Hepatocyte (in vitro differentiated cells): ENCODE data around the gene RAB3A. TPM values are rescaled to one million over a fixed set of nuclear protein-coding genes. Genes with fewer than 3 reads are reported as not detected.

Experiments used
- DNase-seq: peaks from one replicate; pipeline ENCODE4 v3.0.0-alpha.2; 2016; ENCODE audit warnings: low spot score
- H2AFZ ChIP-seq: fragments of 200-600 bp; sonication (generic); 2 replicates; pipeline ENCODE4 v1.6.0; 2016; ENCODE audit warnings: antibody characterized with exemption, mild to moderate bottlenecking
- H3K27ac ChIP-seq: fragments of 200-600 bp; sonication (generic); 2 replicates; pipeline ENCODE4 v1.5.1; 2016; ENCODE audit warnings: mild to moderate bottlenecking
- H3K27me3 ChIP-seq: fragments of 200-600 bp; sonication (generic); 2 replicates; pipeline ENCODE4 v1.6.1; 2016
- H3K36me3 ChIP-seq: fragments of 200-600 bp; sonication (generic); replicated peaks from 2 replicates; pipeline ENCODE4 v1.5.1; 2016; ENCODE audit warnings: low read depth; ENCODE audit not compliant: insufficient read depth
- H3K4me1 ChIP-seq: fragments of 200-600 bp; sonication (generic); 2 replicates; pipeline ENCODE4 v1.5.1; 2016; ENCODE audit warnings: mild to moderate bottlenecking, moderate library complexity; ENCODE audit not compliant: insufficient read depth
- H3K4me2 ChIP-seq: fragments of 200-600 bp; sonication (generic); 2 replicates; pipeline ENCODE4 v1.6.0; 2016
- H3K4me3 ChIP-seq: fragments of 200-600 bp; sonication (generic); 2 replicates; pipeline ENCODE4 v1.5.1; 2016; ENCODE audit warnings: mild to moderate bottlenecking
- H3K79me2 ChIP-seq: fragments of 200-600 bp; sonication (generic); 2 replicates; pipeline ENCODE4 v1.6.0; 2017; ENCODE audit warnings: mild to moderate bottlenecking
- H3K9me2 ChIP-seq: fragments of 200-600 bp; sonication (generic); replicated peaks from 2 replicates; pipeline ENCODE4 v1.6.0; 2017; ENCODE audit warnings: mild to moderate bottlenecking; ENCODE audit not compliant: insufficient read depth
- H3K9me3 ChIP-seq: fragments of 200-600 bp; sonication (generic); 2 replicates; pipeline ENCODE4 v1.5.1; 2016; ENCODE audit warnings: low read depth, mild to moderate bottlenecking
- H4K20me1 ChIP-seq: fragments of 200-600 bp; sonication (generic); 2 replicates; pipeline ENCODE4 v1.6.0; 2016; ENCODE audit warnings: mild to moderate bottlenecking; ENCODE audit not compliant: insufficient read depth, poor library complexity, severe bottlenecking
- EZH2 ChIP-seq: fragments of 200-600 bp; sonication (generic); IDR thresholded peaks from 2 replicates; pipeline ENCODE4 v1.6.1; 2016; ENCODE audit warnings: antibody characterized with exemption, mild to moderate bottlenecking, borderline replicate concordance
- EZH2phosphoT487 ChIP-seq: fragments of 200-600 bp; sonication (generic); IDR thresholded peaks from one replicate; pipeline ENCODE4 v1.6.1; 2018; ENCODE audit warnings: antibody characterized with exemption, mild to moderate bottlenecking, low read depth, moderate library complexity; ENCODE audit not compliant: unreplicated experiment, severe bottlenecking
- WGBS: methylation state at CpG from one replicate; pipeline ENCODE4 v1.1.6; 2016; ENCODE audit warnings: low lambda C conversion rate; ENCODE audit errors: missing lambda C conversion rate; 5-methylcytosine and 5-hydroxymethylcytosine counted together
- polyA plus RNA-seq: library from polyadenylated mRNA; unstranded; fragments of >200 nt; fragmentation: Nextera tagmentation; extraction: Ambion mirVana; gene quantifications from 2 replicates; pipeline ENCODE4 v1.2.1, GENCODE V29; 2016
- total RNA-seq: library from RNA; depleted of rRNA; stranded (reverse); fragments of >200 nt; gene quantifications from 2 replicates; pipeline ENCODE4 v1.2.3, GENCODE V29; 2014
- TF ChIP-seq, protein P1 (sequence below): fragments of 200-600 bp; sonication (generic); IDR thresholded peaks from 2 replicates; pipeline ENCODE4 v1.5.1; 2016; ENCODE audit warnings: antibody characterized with exemption, mild to moderate bottlenecking; ENCODE audit not compliant: poor library complexity

RAB3A gene, protein sequence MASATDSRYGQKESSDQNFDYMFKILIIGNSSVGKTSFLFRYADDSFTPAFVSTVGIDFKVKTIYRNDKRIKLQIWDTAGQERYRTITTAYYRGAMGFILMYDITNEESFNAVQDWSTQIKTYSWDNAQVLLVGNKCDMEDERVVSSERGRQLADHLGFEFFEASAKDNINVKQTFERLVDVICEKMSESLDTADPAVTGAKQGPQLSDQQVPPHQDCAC
- total RNA-seq (0.60 and 2.2 TPM in 2 replicates), polyA plus RNA-seq (2.6 and 3.0 TPM in 2 replicates)

DNA sequence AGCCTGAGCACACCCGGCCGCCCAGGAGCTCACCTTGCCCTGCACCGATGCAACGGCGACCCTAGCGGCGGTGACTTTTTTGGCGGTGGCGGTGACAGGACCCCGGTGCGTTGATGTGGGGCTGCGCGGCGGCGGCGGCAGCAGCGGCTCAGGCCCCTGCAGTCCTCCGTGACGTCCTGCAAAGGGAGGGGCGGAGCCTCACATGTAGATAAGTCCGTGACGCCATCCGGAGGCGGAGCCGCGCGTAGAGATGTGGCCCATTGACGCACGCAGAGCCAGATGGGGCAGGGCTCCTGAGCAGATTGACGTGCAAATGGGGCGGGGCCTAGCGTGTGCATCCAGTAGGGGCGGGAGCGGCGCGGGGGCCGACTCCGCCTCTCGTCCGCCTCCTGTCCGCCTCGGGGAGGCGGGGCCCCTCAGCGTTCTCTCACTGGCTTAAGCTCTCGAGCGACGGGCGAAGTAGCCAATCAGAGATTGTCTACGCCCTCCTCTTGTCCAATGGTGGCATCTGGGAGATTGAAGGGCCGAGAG, at the start of gene RAB3A:
Gene RAB3A, minus strand, starts transcription at position 180 of the 531 bp plus-strand sequence. CDS start 1,302 bp downstream, outside the sequence.
- under 1% methylated on average over 34 of the region's 50 CpGs for WGBS
- Histone ChIP-seq H3K4me2 (peak within 1 kb of the TSS; percentile 97), H4K20me1 (no peaks in the 10 kb centered on the region), H3K9me3 (no peaks in the 10 kb centered on the region), H3K27me3 (no peaks in the 10 kb centered on the region), H2AFZ (peak within 1 kb of the TSS; percentile 27), H3K27ac (peak within 1 kb of the TSS; percentile 96), H3K79me2 (no peaks in the 10 kb centered on the region), H3K9me2 (no peaks in the 10 kb centered on the region), H3K4me1 (peaks cover 10% of the 10 kb centered on the region), H3K36me3 (no peaks in the 10 kb centered on the region), H3K4me3 (peak within 1 kb of the TSS; percentile 52)
- TF ChIP-seq EZH2phosphoT487 (no peak), EZH2 (no peak)
- TF ChIP-seq, protein P1, sequence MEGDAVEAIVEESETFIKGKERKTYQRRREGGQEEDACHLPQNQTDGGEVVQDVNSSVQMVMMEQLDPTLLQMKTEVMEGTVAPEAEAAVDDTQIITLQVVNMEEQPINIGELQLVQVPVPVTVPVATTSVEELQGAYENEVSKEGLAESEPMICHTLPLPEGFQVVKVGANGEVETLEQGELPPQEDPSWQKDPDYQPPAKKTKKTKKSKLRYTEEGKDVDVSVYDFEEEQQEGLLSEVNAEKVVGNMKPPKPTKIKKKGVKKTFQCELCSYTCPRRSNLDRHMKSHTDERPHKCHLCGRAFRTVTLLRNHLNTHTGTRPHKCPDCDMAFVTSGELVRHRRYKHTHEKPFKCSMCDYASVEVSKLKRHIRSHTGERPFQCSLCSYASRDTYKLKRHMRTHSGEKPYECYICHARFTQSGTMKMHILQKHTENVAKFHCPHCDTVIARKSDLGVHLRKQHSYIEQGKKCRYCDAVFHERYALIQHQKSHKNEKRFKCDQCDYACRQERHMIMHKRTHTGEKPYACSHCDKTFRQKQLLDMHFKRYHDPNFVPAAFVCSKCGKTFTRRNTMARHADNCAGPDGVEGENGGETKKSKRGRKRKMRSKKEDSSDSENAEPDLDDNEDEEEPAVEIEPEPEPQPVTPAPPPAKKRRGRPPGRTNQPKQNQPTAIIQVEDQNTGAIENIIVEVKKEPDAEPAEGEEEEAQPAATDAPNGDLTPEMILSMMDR: no peak
- DNase-seq: peak; percentile 100

DNA sequence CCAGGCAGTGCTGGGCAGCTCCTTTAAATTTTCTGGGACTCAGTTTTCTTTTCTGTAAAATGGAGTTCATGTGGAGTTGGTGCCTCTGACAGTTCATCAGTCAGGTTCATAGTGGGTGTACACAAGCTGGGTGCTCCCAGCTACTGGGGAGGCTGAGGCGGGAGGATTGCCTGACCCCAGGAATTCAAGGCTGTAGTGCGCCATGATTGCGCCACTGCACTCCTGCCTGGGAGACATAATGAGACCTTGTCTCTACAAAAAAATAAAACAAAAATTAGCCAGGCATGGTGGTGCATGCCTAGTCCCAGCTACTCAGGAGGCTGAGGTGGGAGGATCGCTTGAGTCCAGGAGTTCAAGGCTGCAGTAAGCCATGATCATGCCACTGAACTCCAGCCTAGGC, 49.3 kb upstream of the RAB3A start:
- WGBS: 91% methylated on average over 4 of the region's 4 CpGs
- Histone ChIP-seq H3K36me3 (no peaks in the 10 kb centered on the region), H3K27me3 (peaks cover 14% of the 10 kb centered on the region)

DNA sequence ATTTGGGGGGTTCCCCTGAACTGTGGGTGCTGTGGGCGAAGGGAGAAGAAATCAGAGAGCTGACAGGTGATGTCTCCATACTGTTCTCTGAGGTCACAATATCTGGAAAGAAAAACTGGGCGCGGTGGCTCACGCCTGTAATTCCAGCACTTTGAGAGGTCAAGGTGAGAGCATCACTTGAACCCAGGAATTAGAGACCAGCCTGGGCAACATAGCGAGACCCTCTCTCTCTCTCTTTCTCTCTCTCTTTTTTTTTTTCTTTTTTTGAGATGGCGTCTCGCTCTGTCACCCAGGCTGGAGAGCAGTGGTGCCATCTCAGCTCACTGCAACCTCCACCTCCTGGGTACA, 48.5 kb upstream of the RAB3A start:
- Histone ChIP-seq H3K79me2 (no peaks in the 10 kb centered on the region), H3K9me2 (no peaks in the 10 kb centered on the region), H3K27me3 (peaks cover 14% of the 10 kb centered on the region), H3K4me2 (no peak overlapping the region), H3K4me1 (peaks cover 2% of the 10 kb centered on the region), H3K36me3 (no peaks in the 10 kb centered on the region), H3K9me3 (no peaks in the 10 kb centered on the region), H3K27ac (no peak overlapping the region), H3K4me3 (no peak overlapping the region), H2AFZ (no peak overlapping the region), H4K20me1 (no peaks in the 10 kb centered on the region)
- TF ChIP-seq EZH2phosphoT487 (no peak), EZH2 (no peak)
- TF ChIP-seq, protein P1: no peak
- WGBS: 88% methylated on average over 7 of the region's 7 CpGs
- no peak for DNase-seq

More for the DNA sequence above, 49.3 kb upstream of the RAB3A start:
- H3K4me2 ChIP-seq: no peak overlapping the region
- no peaks in the 10 kb centered on the region for H3K9me3 ChIP-seq
- no peak overlapping the region for H3K4me3 ChIP-seq
- no peaks in the 10 kb centered on the region for H3K79me2 ChIP-seq
- no peaks in the 10 kb centered on the region for H4K20me1 ChIP-seq
- DNase-seq: no peak
- no peaks in the 10 kb centered on the region for H3K9me2 ChIP-seq
- H2AFZ ChIP-seq: no peak overlapping the region
- peaks cover 1% of the 10 kb centered on the region for H3K4me1 ChIP-seq
- no peak overlapping the region for H3K27ac ChIP-seq
- no peak for TF ChIP-seq EZH2phosphoT487
- TF ChIP-seq, protein P1: no peak
- TF ChIP-seq EZH2: no peak
